NCI-H510A (cell line): ENCODE results near the gene GPRIN3.

ENCODE experiments used
- DNase-seq: peaks from one replicate; lab custom pipeline; 2025; lab: John Stamatoyannopoulos, UW

Gene GPRIN3

GRCh38 chr4:89307446-89308160 is at the start of gene GPRIN3:
Gene GPRIN3 (minus strand): TSS chr4:89307800. CDS start chr4:89250110, 57,690 bp downstream.
- DNase-seq = peak; percentile 48

- DNase-seq = no peak
Observed at GRCh38 chr4:89357340-89357739, 49.7 kb upstream of the GPRIN3 start.

GRCh38 chr4:89356086-89356485 is 48.5 kb upstream of the GPRIN3 start:
- no peak for DNase-seq

GRCh38 chr4:89353514-89353913 is 45.9 kb upstream of the GPRIN3 start:
- DNase-seq = no peak

- no peak for DNase-seq
Observed at GRCh38 chr4:89352541-89352940, 44.9 kb upstream of the GPRIN3 start.

- DNase-seq = no peak
Observed at GRCh38 chr4:89351201-89351600, 43.6 kb upstream of the GPRIN3 start.

GRCh38 chr4:89347363-89348025 is 39.9 kb upstream of the GPRIN3 start:
- no peak for DNase-seq

- no peak for DNase-seq
Observed at GRCh38 chr4:89344571-89344970, 37.0 kb upstream of the GPRIN3 start.

GRCh38 chr4:89338206-89338605 is 30.6 kb upstream of the GPRIN3 start:
- DNase-seq = no peak

- DNase-seq = no peak
Observed at GRCh38 chr4:89337681-89338080, 30.1 kb upstream of the GPRIN3 start.

GRCh38 chr4:89336818-89337420 is 29.3 kb upstream of the GPRIN3 start:
- no peak for DNase-seq

- no peak for DNase-seq
Observed at GRCh38 chr4:89334830-89335229, 27.2 kb upstream of the GPRIN3 start.

- DNase-seq = no peak
Observed at GRCh38 chr4:89334311-89334710, 26.7 kb upstream of the GPRIN3 start.

GRCh38 chr4:89331686-89332544 is 24.3 kb upstream of the GPRIN3 start:
- no peak for DNase-seq

GRCh38 chr4:89331197-89331596 is 23.6 kb upstream of the GPRIN3 start:
- DNase-seq = no peak

GRCh38 chr4:89329280-89329679 is 21.7 kb upstream of the GPRIN3 start:
- no peak for DNase-seq

GRCh38 chr4:89324671-89325070 is 17.1 kb upstream of the GPRIN3 start:
- no peak for DNase-seq

- no peak for DNase-seq
Observed at GRCh38 chr4:89322671-89323070, 15.1 kb upstream of the GPRIN3 start.

- DNase-seq = no peak
Observed at GRCh38 chr4:89319756-89320155, 12.2 kb upstream of the GPRIN3 start.

- DNase-seq = no peak
Observed at GRCh38 chr4:89316931-89317366, 9.3 kb upstream of the GPRIN3 start.

GRCh38 chr4:89316211-89316610 is 8.6 kb upstream of the GPRIN3 start:
- no peak for DNase-seq

GRCh38 chr4:89314291-89314690 is 6.7 kb upstream of the GPRIN3 start:
- DNase-seq = no peak
